Stimulated activated CD4-positive, alpha-beta T cell treated with anti-CD3 and anti-CD28 coated beads, Interleukin-1b, Interleukin-23, amount 100 ng/mL, for 24 hours (primary cell): ENCODE results near the gene LRBA.
A peak's percentile ranks its signal among the peaks of the same experiment; 100 is the strongest.
"Not testable (repeated sequence)": the region's sequence is repeated elsewhere in the genome, so short reads cannot be mapped to it uniquely, and the experiment has no call there.

Source experiments
- DNase-seq, 4 experiments: peaks; one replicate each; pipeline ENCODE4 v3.0.0-alpha.2; 2020; ENCODE audit warnings: low read depth in 4 of 4, low spot score in 1 of 4

Gene LRBA

DNA sequence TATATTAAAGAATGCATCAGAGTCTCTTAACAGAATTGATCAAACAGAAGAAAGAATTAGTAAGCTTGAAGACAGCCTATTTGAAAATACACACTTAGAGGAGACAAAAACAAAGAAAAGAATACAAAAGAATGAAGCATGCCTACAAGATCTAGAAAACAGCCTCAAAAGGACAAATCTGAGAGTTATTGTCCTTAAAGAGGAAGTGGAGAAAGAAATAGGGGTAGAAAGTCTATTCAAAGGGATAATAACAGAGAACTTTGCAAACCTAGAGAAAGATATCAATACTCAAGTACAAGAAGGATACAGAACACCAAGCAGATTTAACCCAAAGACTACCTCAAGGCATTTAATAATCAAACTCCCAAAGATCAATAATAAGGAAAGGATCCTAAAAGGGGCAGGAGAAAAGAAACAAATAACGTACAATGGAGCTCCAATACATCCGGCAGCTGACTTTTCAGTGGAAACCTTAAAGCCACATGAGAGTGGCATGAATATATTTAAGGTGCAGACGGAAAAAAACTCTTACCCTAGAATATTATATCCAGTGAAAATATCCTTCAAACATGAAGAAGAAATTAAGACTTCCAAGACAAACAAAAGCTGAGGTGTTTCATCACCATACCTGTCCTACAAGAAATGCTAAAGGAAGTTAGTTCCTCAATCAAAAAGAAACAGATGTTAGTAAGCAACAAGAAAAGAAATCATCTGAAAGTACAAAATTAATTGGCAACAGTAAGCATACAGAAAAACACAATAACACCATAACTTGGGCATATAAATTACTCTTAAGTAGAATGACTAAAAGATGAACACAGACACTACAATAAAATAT lies 36.1 kb downstream of the LRBA start:
- DNase-seq, result no peak

GRCh38 chr4:150976478-150977118 lies 38.5 kb downstream of the LRBA start:
- no peak for DNase-seq

DNA sequence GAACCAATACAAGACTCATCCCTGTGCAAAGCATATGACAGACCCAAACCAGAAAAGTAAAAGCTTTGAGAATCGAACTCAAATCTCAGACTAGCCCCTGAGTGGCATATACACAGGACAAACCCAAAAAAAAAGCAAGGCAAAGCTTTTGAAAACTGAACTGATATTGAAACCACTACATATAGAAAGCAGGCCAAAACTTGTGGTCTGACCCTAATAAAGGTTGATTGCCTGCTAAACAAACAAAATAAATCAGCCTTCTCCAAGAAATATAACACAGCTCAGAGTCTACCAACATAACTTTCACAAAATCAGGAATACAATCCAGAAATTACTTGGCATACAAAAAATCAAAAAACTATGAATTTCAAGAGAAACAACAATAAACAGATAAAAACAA lies 40.3 kb downstream of the LRBA start:
- no peak for DNase-seq

- no peak for DNase-seq
These were observed 40.8 kb downstream of the LRBA start for GRCh38 chr4:150974252-150974640.

DNA sequence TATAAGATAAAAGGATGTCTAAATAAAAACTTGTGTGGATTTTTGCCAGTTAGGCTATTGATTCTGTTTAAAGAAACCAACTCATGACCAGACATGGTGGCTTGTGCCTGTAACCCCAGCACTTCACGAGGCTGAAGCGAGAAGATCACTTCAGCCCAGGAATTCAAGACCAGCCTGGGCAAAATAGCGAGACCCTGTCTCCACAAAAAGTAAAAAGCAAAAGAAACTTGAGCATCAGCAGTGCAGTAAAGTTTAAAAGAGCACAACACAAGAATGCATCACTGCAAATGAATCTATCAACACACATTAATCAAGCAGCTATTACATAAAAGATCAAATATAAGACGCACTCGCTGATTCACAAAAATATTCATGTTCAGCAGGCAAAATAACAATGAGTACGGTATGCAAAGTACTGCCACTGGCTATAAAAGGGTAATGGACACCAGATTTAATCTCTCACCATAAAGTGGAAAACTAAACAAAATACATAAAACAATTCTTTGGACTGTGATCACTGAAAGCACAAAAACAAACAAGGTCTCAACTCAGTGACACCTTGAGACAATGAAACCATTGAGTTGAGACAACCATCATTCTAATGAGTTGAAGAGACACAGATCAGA lies 41.3 kb downstream of the LRBA start:
- DNase-seq, result no peak

- no peak for DNase-seq
These were observed 42.5 kb downstream of the LRBA start for GRCh38 chr4:150972592-150972991.

DNA sequence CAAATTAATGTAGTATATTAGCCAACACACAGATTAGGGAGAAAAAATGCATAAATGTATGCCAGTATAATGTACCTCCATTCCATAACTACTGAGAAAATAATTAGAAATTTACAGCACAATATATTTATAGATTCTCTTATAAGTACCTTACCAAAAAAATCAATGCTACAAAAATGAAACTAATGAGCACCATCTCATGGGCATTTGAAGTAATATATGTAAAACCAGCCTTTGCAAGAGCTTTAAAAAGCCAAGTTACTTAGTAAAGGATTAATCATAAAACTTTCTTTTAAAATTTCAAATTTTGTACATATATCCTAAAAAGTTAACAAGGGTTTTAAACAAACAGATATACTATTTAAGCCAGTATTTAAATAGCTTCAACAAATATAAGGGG lies 43.2 kb downstream of the LRBA start:
- no peak for DNase-seq

DNA sequence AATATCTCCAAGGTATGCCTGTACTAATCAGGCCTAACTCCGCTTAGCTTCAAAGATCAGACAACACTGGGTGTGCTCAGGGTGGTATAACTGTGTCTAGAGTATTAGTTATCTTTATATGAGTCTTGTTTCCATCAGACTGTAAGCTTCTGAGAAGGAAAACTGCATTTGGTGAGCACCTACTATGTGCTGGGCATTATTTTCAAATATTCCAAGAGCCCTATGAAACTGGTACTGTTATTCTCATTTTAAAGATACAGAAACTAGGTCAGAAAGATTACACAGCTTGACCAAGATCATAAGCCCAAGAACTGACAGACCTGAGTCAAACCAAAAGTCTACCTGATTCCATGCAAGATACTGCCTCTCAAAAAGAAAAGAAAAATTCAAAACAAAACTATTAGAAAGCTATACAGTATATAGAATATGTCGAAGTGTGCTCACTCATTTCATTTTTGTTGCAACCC lies 44.4 kb downstream of the LRBA start:
- no peak for DNase-seq

DNA sequence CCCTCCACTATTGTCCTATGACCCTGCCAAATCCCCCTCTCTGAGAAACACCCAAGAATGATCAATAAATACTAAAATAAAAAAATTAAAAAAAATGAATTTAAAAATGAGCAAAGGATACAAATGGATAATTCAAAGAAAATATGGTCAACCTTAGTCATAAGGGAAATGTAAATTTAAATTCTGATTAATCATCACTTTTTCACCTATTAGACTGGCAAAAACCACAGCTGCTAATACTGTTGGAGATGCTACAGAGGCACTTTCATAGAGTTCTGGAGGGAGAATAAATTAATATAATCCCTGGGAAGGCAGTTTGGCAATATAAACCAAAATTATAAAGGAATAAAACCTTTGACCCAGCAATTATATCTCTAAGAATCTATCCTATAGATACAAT lies 50.3 kb downstream of the LRBA start:
- no peak for DNase-seq

GRCh38 chr4:150963602-150964345 lies 51.3 kb downstream of the LRBA start:
- not testable (repeated sequence) for DNase-seq

DNA sequence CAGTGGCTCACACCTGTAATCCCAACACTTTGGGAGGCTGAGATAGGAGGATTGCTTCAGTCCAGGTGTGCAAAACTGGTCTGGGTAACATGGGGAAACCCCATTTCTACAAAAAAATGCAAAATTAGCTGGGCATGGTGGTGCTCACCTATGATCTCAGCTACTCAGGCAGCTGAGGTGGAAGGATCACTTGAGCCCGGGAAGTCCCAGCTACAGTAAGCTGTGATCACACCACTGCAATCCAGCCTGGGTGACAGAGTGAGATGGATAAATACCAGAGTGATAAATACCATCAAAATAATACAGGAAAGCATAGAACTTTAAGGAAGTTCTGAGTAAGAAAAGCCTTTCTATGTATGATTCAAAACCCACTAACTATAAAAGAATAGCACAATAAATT lies 52.8 kb downstream of the LRBA start:
- DNase-seq, result no peak

DNA sequence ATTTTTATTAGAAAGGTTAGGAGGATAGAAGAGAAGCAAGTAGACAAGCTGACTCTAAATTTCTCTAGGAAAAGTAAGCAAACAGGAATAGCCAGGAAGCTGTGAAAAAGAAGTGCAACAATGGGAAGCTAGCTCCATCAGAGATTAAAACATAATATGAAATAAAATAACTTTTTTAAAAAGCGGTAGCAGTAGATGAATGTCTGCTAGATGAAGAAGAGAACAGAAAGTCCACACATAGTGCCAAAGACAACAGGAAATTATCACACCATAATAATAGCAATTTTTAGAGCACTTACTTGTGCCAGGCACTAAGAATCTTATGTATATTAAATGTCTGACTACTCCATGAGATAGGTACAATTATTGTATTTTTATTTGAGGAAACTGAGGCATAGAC lies 53.5 kb downstream of the LRBA start:
- DNase-seq, result no peak

DNA sequence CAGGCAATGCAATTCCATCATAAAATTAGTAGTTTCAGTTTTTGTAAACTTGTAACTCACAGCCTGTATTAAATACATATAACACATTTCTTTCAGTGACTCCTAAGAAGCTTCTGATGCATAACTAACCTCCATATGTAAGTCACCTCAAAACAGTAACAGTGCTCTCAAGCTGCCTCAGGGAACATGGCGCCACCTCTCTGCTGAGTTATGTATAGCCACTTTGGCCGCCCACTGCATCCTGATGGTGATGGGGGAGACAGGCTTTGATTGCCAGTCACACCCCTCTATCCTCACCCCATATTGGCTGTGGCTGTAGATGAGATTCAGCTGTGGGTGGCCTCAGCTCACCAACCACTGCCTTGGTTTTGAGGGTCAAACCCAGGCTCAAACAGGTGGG lies 54.3 kb downstream of the LRBA start:
- DNase-seq, result peak in 1 of 4 experiments; percentile 33

- DNase-seq, result no peak
These were observed 55.0 kb downstream of the LRBA start for GRCh38 chr4:150960079-150960478.

- DNase-seq, result not testable (repeated sequence)
These were observed 57.1 kb downstream of the LRBA start for GRCh38 chr4:150957981-150958380.

GRCh38 chr4:150957095-150957494 lies 58.0 kb downstream of the LRBA start:
- DNase-seq, result not testable (repeated sequence)

- not testable (repeated sequence) for DNase-seq
These were observed 61.2 kb downstream of the LRBA start for GRCh38 chr4:150953916-150954315.

GRCh38 chr4:150952167-150952845 lies 62.8 kb downstream of the LRBA start:
- no peak for DNase-seq

GRCh38 chr4:150950657-150951288 lies 64.3 kb downstream of the LRBA start:
- no peak for DNase-seq

- DNase-seq, result no peak
These were observed 65.1 kb downstream of the LRBA start for GRCh38 chr4:150949943-150950342.
